ENCODE data around the gene ORM2.

Gene ORM2

DNA sequence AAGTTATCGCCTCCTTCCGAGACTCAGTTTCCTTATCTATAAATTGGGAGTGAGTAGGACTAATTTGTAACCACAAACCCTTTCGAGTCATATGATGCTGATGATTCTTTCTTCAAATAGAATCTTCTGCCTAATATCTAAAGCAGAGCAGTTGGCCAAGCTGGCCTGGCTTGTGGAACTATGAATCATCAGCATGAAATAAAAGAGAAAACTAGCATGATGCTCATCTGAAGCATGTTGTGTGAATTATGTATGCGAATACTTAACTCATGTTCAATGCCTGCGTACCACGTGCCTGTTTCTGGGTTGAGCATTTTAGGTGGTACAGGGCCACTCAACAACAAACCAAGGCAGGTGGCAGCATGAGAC lies 21.8 kb upstream of the ORM2 start:
- TF ChIP-seq, protein P1, sequence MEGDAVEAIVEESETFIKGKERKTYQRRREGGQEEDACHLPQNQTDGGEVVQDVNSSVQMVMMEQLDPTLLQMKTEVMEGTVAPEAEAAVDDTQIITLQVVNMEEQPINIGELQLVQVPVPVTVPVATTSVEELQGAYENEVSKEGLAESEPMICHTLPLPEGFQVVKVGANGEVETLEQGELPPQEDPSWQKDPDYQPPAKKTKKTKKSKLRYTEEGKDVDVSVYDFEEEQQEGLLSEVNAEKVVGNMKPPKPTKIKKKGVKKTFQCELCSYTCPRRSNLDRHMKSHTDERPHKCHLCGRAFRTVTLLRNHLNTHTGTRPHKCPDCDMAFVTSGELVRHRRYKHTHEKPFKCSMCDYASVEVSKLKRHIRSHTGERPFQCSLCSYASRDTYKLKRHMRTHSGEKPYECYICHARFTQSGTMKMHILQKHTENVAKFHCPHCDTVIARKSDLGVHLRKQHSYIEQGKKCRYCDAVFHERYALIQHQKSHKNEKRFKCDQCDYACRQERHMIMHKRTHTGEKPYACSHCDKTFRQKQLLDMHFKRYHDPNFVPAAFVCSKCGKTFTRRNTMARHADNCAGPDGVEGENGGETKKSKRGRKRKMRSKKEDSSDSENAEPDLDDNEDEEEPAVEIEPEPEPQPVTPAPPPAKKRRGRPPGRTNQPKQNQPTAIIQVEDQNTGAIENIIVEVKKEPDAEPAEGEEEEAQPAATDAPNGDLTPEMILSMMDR (IDR thresholded peaks at IDR 0.05; ENCODE audit: borderline replicate concordance, control extremely low read depth, extremely low read depth, insufficient read depth, missing control alignments), result no peak
- DNase-seq (ENCODE audit: low spot score), result no peak
- in situ Hi-C loops (cut with MboI; ENCODE audit: low sequenced_read_pairs, unreplicated experiment), result no loop called here

DNA sequence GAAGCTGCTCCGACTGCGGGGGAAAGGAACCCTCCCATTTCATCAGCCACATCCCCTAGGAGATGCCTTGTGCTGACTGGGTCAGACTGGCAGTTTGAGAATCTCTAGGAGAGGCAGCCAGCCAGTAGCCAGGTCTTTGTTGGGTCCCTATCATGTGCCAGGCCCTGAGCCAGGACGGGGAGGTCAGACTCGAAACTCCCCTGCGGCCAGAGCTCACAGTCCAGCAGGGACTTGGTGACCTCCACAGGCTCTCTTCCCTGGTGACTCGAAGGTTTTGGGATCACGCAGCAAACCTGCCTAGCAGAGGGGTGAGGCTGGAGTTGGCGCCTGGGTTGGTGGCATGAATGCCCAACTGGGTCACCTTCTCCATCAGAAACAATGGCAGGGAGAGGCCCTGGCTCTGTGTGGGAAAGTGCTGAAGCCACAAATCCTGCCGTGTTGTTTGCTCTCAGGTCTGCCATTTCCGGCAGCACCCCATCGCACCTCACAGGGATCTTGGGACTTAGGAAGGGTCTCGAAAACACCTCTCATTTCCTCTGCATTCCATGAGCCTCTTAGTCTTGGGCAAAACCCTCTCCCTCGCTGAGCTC lies 21.2 kb upstream of the ORM2 start:
- in situ Hi-C loops (cut with MboI; ENCODE audit: low sequenced_read_pairs, unreplicated experiment), result no loop called here
- TF ChIP-seq, protein P1 (IDR thresholded peaks at IDR 0.05; ENCODE audit: borderline replicate concordance, control extremely low read depth, extremely low read depth, insufficient read depth, missing control alignments), result no peak
- no peak for DNase-seq (ENCODE audit: low spot score)

DNA sequence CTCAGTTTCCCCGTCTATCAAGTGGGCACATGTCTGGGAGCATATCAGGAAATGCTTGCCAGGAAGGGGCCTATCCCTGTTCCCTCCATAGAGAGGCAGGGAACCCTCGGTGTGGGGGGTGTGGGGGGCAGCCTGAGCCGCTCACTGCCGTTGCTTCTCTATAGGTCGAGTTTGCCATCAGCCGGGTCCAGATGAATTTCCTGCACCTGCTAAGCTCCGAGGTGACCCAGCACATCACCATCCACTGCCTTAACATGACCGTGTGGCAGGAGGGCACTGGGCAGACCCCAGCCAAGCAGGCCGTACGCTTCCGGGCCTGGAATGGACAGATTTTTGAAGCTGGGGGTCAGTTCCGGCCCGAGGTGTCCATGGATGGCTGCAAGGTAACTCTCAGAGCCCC lies 20.6 kb upstream of the ORM2 start:
- in situ Hi-C loops (cut with MboI; ENCODE audit: low sequenced_read_pairs, unreplicated experiment), result no loop called here
- TF ChIP-seq, protein P1 (IDR thresholded peaks at IDR 0.05; ENCODE audit: borderline replicate concordance, control extremely low read depth, extremely low read depth, insufficient read depth, missing control alignments), result no peak

DNA sequence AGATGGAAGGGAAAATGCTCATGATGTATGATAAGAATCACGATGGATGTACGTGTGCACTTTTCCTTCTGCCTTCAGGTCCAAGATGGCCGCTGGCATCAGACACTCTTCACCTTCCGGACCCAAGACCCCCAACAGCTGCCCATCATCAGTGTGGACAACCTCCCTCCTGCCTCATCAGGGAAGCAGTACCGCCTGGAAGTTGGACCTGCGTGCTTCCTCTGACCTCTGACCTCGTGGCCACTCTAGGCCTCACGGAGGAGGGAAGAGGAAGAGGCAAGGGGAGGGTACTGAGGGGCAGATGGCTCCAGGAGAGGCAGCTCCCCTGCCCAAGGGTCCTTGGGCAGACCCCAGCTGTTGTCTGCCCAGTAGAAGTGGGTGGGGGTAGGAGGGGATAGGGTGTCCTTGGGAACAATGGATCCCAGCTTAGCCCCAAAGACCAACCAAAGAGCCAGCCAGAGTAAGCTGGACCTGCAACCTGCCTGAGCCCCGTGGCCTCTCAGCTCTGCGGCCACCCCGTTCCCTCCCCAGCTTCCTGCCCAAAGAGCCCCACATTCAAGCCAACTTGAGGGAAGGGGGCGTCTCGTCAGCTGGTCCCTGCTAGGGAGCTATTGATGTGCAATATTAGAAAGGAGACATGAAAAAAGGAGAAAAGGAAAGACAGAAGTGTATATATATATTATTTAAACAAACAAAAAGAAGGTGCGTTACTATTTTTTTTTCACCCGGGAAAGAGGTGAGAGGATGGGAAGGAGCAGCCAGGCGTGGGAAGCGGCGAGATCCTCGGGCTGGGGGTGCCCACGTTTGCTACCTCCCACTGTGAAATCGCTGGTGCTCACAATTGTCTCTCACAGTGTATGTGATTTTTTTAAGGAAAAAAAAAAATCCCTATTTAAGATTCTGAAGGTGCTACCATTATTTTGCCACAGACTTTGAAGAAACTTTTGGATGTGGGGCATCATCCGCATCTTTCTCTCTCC lies 18.9 kb upstream of the ORM2 start:
- in situ Hi-C loops (cut with MboI; ENCODE audit: low sequenced_read_pairs, unreplicated experiment), result no loop called here
- no peak for DNase-seq (ENCODE audit: low spot score)
- TF ChIP-seq, protein P1 (IDR thresholded peaks at IDR 0.05; ENCODE audit: borderline replicate concordance, control extremely low read depth, extremely low read depth, insufficient read depth, missing control alignments), result no peak

More for the DNA sequence above, 20.6 kb upstream of the ORM2 start:
- no peak for DNase-seq (ENCODE audit: low spot score)

DNA sequence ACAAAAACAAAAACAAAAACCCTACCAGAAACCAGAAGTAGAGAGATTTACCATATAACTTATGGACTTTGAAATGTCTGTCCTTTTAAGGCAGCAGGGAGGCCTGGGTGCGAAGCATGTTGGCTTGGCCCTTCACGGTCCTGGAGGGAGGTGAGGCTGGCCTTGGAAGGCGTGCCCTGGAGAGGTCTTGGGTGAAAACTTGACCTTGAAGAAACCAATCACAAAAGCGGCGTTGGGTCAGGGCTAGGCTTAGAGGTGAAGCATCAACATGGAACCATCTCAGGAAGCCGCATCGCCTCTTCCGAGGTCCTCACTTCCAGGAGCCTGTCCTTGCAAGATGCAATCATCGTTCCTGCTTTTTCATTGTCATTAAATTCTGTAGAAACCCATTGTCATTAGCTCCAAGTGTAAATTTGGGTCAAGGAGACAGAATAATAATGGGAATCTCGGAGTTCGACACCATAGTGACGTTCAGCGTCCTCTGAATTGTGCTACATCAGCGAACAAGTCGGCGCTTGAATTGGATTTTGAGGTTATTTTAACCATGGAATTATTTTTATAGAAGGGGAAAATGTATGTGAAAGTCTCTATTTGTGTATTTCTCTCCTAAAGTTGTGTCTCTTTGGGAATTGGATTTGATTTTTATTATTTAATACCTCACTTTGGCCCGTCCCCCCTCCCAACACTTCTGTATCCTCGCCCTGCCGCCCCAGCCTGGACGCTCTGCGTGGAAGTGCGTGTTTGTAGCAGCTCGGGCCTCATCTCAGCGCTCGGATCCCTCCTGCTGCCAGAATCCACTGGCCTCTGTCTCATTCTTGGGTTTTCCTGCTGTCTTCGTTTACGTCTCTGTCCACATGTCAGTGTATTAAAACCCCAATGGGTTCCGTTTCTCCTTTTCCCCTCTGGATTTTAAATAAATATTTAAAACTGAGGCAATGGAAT lies 17.8 kb upstream of the ORM2 start:
- TF ChIP-seq, protein P1 (IDR thresholded peaks at IDR 0.05; ENCODE audit: borderline replicate concordance, control extremely low read depth, extremely low read depth, insufficient read depth, missing control alignments), result no peak
- in situ Hi-C loops (cut with MboI; ENCODE audit: low sequenced_read_pairs, unreplicated experiment), result no loop called here
- no peak for DNase-seq (ENCODE audit: low spot score)

DNA sequence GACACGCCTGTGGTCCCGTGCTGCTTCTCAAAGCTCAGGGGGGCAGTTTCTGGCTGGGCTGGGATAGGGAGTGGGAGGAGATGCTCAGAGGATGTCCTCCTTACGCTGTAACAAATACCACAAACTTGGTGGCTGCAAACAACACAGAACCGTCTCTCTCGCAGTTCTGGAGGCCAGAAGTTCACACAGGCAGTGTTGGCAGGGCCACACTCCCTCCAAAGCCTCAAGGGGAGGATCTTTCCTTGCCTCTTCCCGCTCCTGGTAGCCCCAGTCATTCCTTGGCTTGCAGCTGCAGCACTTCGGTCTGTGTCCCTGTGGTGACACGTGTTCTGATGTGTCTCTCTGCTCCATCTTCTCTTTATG lies 17.2 kb upstream of the ORM2 start:
- DNase-seq (ENCODE audit: low spot score), result no peak
- TF ChIP-seq, protein P1 (IDR thresholded peaks at IDR 0.05; ENCODE audit: borderline replicate concordance, control extremely low read depth, extremely low read depth, insufficient read depth, missing control alignments), result no peak
- in situ Hi-C loops (cut with MboI; ENCODE audit: low sequenced_read_pairs, unreplicated experiment), result no loop called here
